Limb (tissue), 2 donors: Measurements from ENCODE around the gene TRPM3.

Source experiments
- DNase-seq, 2 donors: peaks; one replicate each; pipeline ENCODE4 v3.0.0-alpha.2; 2016; ENCODE audit errors: extremely low spot score in 2 of 2

Gene TRPM3

GRCh38 chr9:70893580-70894122, 227.8 kb downstream of the TRPM3 start:
- no peak for DNase-seq

- DNase-seq, result no peak
These were observed 232.9 kb downstream of the TRPM3 start for GRCh38 chr9:70888471-70888870.

GRCh38 chr9:70887826-70888225, 233.6 kb downstream of the TRPM3 start:
- DNase-seq, result no peak

- DNase-seq, result no peak
These were observed 237.2 kb downstream of the TRPM3 start for GRCh38 chr9:70883963-70884793.

GRCh38 chr9:70883056-70883455, 238.4 kb downstream of the TRPM3 start:
- DNase-seq, result no peak

GRCh38 chr9:70881333-70881732, 240.1 kb downstream of the TRPM3 start:
- no peak for DNase-seq

GRCh38 chr9:70880535-70880934, 240.9 kb downstream of the TRPM3 start:
- no peak for DNase-seq

GRCh38 chr9:70878576-70878975, 242.8 kb downstream of the TRPM3 start:
- no peak for DNase-seq

GRCh38 chr9:70874451-70874850, 247.0 kb downstream of the TRPM3 start:
- no peak for DNase-seq

- no peak for DNase-seq
These were observed 247.9 kb downstream of the TRPM3 start for GRCh38 chr9:70873506-70873905.

- no peak for DNase-seq
These were observed 252.5 kb downstream of the TRPM3 start for GRCh38 chr9:70868661-70869652.

- no peak for DNase-seq
These were observed 253.4 kb downstream of the TRPM3 start for GRCh38 chr9:70868041-70868440.

GRCh38 chr9:70865471-70865870, 255.9 kb downstream of the TRPM3 start:
- DNase-seq, result no peak

GRCh38 chr9:70861797-70862196, 259.6 kb downstream of the TRPM3 start:
- DNase-seq, result no peak

GRCh38 chr9:70861376-70861775, 260.0 kb downstream of the TRPM3 start:
- no peak for DNase-seq

GRCh38 chr9:70859694-70860093, 261.7 kb downstream of the TRPM3 start:
- no peak for DNase-seq

- DNase-seq, result no peak
These were observed 265.0 kb downstream of the TRPM3 start for GRCh38 chr9:70856411-70856810.

GRCh38 chr9:70852711-70853240, 268.6 kb downstream of the TRPM3 start:
- DNase-seq, result no peak

GRCh38 chr9:70840266-70840665, 281.2 kb downstream of the TRPM3 start:
- no peak for DNase-seq

- no peak for DNase-seq
These were observed 286.1 kb downstream of the TRPM3 start for GRCh38 chr9:70835323-70835722.

GRCh38 chr9:70832492-70832891, 288.9 kb downstream of the TRPM3 start:
- DNase-seq, result no peak

GRCh38 chr9:70830618-70831017, 290.8 kb downstream of the TRPM3 start:
- no peak for DNase-seq
